Measurements from ENCODE around the gene BCL11B. TPM values are rescaled to one million over a fixed set of nuclear protein-coding genes. Genes with fewer than 3 reads are reported as not detected.

Gene BCL11B
- total and polyA plus RNA-seq, 11 donors = 0.04 to 2.1 (median 0.15) TPM; not detected in 3

GRCh38 chr14:99216191-99216590 lies 55.8 kb downstream of the BCL11B start:
- TF ChIP-seq CTCF (IDR thresholded peaks at IDR 0.05) = no peak
- TF ChIP-seq POLR2A (IDR thresholded peaks at IDR 0.05) = no peak
- Histone ChIP-seq H3K27me3 (peaks cover 0 to 17% (median 0%) of the 10 kb centered on the region in 9 donors), H3K4me3 (no peak overlapping the region), H3K27ac (no peak overlapping the region), H3K4me1 (peaks cover 0 to 9% (median 0%) of the 10 kb centered on the region in 12 donors), H3K9me3 (no peaks in the 10 kb centered on the region), H3K36me3 (no peaks in the 10 kb centered on the region)
- ATAC-seq (no peak), DNase-seq (no peak)
- WGBS, 4 donors = 91 to 92% (median 91%) methylated on average over 10 of the region's 10 CpGs
- intact Hi-C loops (cut with DNase I) = no loop called here

- H3K4me1 ChIP-seq = peaks cover 0 to 9% (median 0%) of the 10 kb centered on the region in 12 donors
- TF ChIP-seq POLR2A (IDR thresholded peaks at IDR 0.05) (no peak), CTCF (IDR thresholded peaks at IDR 0.05) (no peak)
- H3K27me3 ChIP-seq = peaks cover 0 to 17% (median 0%) of the 10 kb centered on the region in 9 donors
- no peak overlapping the region for H3K27ac ChIP-seq
- H3K4me3 ChIP-seq = peak overlapping the region in 1 of 12 donors; percentile 33
- H3K36me3 ChIP-seq = no peaks in the 10 kb centered on the region
- no peak for DNase-seq
- intact Hi-C loops (cut with DNase I) = no loop called here
- ATAC-seq = no peak
- 44 to 51% (median 45%) methylated on average over 16 of the region's 16 CpGs for WGBS, 4 donors
- H3K9me3 ChIP-seq = no peaks in the 10 kb centered on the region
Observed at GRCh38 chr14:99215277-99215676, 56.7 kb downstream of the BCL11B start.

- ATAC-seq (no peak), DNase-seq (no peak)
- peaks cover 0 to 9% (median 0%) of the 10 kb centered on the region in 12 donors for H3K4me1 ChIP-seq
- TF ChIP-seq CTCF (IDR thresholded peaks at IDR 0.05) (no peak), POLR2A (IDR thresholded peaks at IDR 0.05) (no peak)
- intact Hi-C loops (cut with DNase I) = no loop called here
- WGBS, 4 donors = 66 to 80% (median 72%) methylated on average over 7 of the region's 7 CpGs
- H3K4me3 ChIP-seq = no peak overlapping the region
- H3K36me3 ChIP-seq = no peaks in the 10 kb centered on the region
- no peak overlapping the region for H3K27ac ChIP-seq
- H3K27me3 ChIP-seq = peaks cover 0 to 17% (median 0%) of the 10 kb centered on the region in 9 donors
- H3K9me3 ChIP-seq = no peaks in the 10 kb centered on the region
Observed at GRCh38 chr14:99214701-99215100, 57.3 kb downstream of the BCL11B start.

GRCh38 chr14:99213527-99213971 lies 58.4 kb downstream of the BCL11B start:
- ATAC-seq (no peak), DNase-seq (peak in 1 of 5 donors; percentile 42)
- Histone ChIP-seq H3K4me3 (no peak overlapping the region), H3K36me3 (no peaks in the 10 kb centered on the region), H3K9me3 (no peaks in the 10 kb centered on the region), H3K27ac (no peak overlapping the region), H3K4me1 (peaks cover 0 to 9% (median 0%) of the 10 kb centered on the region in 12 donors), H3K27me3 (peaks cover 0 to 17% (median 0%) of the 10 kb centered on the region in 9 donors)
- WGBS, 4 donors = 69 to 85% (median 80%) methylated on average over 8 to 12 of the region's 12 CpGs
- TF ChIP-seq CTCF (IDR thresholded peaks at IDR 0.05) (no peak), POLR2A (IDR thresholded peaks at IDR 0.05) (no peak)
- intact Hi-C loops (cut with DNase I) = no loop called here
